OCI-LY7 (cell line): ENCODE data around the gene ZNF764.

Experiments
- CTCF ChIP-seq: fragments of 200-600 bp; sonication (generic); conservative IDR thresholded peaks from 2 replicates; pipeline ENCODE4 v1.5.1; 2014; ENCODE audit warnings: mild to moderate bottlenecking, antibody characterized with exemption, low read length, moderate library complexity, mixed read lengths
- EZH2phosphoT487 ChIP-seq: fragments of 200-600 bp; sonication (generic); IDR thresholded peaks from 2 replicates; pipeline ENCODE4 v1.6.1; 2018; ENCODE audit warnings: low read depth, borderline replicate concordance, mild to moderate bottlenecking, mixed run types, antibody characterized with exemption, low read length, moderate library complexity, mixed read lengths

- TF ChIP-seq EZH2phosphoT487 (no peak), CTCF (no peak)
Measured at GRCh38 chr16:30526137-30526822, 31.9 kb downstream of the ZNF764 start, which contains the start of gene ZNF768.
